HG03066 (cell line): ENCODE results near the gene RIMBP2.

Source experiments
- ATAC-seq: cut with Tn5 transposase; IDR thresholded peaks from one replicate; pipeline ENCODE4 v1.9.1; 2021; ENCODE audit warnings: low read depth; ENCODE audit not compliant: unreplicated experiment

RIMBP2 gene

DNA sequence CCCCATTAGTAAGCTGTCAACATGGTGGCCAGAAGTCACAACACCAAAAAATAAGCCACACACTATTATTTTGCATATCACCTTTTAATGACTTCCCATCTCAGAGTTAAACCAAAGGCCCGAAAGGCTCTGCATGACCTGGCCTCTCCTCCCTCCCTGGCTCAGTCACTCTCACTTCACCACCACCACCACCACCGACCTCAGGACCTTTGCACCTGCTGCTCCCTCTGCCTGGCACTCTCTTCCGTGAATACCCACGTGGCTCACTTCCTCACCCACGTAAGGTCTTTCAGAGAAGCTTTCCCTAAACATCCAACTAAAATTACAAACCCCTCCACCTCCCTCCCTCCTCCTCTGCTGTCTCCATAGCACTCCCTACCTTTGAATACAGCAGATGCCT is 134.3 kb downstream of the RIMBP2 start:
- ATAC-seq: no peak

DNA sequence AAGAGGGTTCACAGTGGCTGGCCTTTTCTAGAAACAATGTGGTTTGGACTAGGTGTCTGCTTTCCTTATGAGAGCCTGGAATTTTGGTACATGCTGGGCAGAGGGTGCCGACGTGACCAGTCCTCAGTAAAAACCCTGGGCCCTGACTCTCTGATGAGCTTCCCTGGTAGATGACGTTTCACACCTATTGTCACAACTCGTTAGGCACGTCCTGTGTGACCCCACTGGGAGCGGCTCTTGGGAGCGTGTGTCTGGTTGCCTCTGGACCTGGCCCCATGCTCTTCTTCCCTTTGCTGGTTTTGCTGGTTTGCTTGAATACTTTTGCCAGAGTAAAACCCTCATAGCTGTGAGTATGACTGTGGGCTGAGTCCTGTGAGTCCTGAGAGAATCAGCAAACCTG is 136.9 kb downstream of the RIMBP2 start:
- no peak for ATAC-seq

DNA sequence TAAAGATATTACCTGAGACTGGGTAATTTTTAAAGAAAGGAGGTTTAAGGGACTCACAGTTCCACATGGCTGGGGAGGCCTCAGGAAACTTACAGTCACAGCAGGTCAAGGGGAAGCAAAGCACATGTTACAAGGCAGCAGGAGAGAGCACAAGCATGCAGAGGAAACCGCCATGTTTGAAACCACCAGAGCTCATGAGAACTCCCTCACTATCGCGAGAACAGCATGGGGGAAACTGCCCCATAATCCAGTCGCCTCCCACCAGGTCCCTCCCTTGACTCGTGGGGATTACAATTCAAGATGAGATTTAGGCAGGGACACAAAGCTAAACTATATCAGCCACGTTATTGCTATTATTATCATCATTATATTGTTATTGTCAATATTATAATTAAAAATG is 138.7 kb downstream of the RIMBP2 start:
- no peak for ATAC-seq

DNA sequence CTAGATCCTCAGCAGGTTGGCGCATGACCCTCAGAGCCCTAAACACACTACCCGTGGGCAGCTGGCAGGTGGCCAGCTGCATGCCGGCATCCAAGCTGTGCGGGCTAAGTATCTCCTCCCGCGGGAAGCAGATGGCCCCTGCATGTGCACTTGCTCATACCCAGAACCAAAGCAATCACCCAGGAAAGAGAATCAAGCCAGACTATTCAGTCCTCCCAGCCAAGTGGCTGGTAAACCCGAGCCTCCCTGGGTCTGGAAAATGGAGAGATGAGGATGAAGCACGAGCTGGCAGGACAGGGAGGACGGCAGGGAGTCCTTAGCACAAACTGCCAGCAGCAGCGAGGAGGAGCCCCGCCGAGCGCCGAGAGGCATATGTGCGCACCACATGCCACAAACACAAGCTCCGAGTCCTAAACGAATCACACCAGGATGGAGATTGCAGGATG is 139.7 kb downstream of the RIMBP2 start:
- no peak for ATAC-seq

DNA sequence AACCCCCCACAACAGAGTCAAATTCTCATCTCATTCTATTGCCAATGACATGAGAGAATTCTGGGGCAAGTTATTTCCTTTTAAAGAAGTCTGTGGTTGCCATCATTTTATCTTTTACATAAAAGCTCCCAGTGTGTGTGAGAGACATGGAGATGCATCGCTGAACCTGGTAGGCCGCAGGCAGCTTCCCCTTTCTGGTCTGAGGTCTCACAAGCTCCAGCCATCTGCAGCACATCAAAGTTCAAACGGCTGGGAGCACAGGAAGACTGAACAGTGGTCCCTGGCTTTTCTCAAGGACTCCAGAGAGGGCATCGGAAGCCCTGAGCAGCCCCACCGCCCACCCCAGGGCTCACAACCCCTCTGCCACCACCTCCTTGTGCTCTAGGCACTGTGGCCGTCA is 141.7 kb downstream of the RIMBP2 start:
- ATAC-seq: no peak

DNA sequence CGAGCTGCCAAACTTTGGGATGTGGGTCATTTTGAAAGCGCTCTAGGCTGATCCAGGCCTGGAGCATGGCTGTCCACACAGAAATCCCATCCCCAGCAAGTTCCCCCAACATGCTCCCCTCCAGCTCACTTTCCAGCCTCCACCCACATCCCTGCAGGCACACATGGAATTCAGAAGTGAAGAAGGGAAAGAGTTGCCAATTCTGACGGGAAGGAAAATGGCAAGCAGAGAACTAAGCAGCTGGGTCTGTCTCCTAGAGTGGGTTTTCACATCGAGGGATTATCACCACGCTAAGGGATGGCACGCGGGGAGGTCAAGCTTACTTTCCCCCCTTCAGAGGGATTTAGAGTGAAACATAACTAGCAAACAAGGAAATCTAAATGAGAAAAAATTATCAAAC is 142.3 kb downstream of the RIMBP2 start:
- no peak for ATAC-seq

DNA sequence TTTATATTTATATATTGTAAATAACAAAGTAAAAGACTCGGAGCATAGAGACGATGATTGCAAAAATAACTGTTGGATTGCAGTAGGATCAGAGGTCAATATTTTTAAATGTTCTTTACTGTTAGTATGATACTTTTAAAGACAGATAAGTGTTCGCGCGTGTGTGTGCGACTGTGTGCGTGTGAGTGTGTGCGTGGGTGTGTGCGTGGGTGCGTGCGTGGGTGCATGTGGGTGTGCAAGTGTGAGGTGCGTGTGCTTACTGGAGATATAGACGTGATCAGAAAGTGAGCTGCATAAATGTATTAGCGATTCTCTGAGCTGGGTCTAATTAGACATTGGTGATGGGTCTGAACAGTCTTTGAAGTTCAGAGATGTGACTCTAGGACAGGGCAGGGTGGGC is 142.9 kb downstream of the RIMBP2 start:
- no peak for ATAC-seq

DNA sequence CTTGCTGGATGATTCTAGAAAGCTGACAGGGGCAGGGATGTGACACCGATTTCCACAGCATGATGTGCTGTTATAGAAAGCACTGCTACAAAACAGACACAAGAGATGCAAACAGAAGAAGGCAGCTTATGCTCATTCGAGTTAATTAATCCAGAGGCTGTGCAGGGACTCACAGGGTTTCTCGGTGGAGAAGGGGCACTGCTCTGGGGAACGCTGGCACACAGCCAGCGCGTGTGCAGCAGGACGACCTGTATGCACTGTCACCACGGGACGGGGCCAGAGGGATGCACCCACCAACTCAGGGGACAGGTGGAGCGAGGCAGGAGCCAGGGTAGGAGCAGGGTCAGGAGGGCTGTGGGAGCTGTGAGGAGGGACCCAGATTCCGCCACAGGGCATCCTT is 143.5 kb downstream of the RIMBP2 start:
- no peak for ATAC-seq

DNA sequence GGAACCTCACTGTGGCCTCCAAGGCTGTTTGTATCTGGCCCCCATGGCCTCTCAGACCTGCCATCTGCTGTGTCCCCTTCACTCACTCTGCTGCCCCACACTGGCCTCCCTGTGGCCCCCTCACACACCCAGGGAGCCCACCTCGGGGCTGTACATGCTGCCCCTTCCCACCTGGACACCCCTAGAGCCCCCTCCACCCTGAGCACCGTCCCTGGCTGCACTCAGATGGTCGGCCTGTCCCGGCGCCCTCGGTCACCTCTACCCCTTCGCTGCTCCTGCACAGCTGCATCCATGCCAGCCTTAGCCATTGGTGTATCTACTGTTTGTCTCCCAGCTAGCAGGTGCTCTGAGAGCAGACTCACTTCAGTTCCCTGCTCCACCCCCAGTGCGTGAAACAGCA is 144.4 kb downstream of the RIMBP2 start:
- no peak for ATAC-seq

DNA sequence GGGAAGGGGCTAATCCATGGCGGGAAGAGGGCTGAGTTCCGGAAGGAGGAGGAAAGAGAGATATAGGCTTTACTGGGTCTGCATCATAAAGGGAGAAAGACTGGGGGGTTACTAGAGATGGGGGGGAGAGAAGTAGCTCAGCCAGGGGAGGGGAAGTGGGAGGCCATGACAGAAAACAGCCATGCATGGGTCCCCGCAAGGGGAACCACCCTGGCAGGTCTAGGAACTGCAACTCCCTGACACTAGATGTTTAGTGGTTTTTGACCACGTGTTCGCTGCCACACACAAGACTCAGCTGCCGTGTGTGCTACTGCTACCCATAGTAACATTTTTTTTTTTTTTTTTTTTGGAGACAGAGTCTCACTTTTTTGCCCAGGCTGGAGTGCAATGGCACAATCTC is 145.0 kb downstream of the RIMBP2 start:
- no peak for ATAC-seq

DNA sequence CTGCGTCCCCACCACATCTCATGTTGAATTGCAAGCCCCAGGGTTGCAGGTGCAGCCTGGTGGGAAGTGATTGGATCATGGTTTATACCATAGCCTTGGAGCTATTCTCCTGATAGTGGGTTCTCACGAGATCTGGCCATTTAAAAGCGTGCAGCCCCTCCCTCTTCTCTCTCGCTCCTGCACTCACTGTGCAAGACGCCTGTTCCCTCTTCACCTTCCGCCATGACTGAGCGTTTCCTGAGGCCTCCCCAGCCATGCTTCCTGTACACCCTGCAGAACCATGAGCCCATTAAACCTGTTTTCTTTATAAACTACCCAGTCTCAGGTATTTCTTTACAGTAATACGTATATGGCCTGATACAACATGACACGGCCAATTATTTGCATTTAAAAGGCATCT is 146.6 kb downstream of the RIMBP2 start:
- no peak for ATAC-seq

DNA sequence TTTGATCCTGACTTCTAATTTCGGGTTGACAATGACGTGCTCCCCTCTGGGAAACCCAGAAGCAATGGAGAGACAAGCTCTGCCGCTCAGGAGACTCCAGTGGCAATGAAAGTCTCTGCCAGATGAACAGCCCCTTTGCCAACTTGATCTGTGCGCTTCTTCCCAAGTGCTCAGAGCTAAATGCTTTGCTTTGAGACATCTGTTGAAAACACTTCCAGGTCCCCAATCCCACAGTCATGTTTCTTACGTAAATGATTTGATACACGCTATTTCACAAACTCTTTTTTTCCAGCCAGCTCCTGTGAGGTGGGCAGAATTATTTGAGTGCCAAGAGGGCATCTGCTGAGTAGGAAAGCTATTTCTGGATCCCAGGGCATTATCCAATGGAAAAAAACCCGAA is 147.6 kb downstream of the RIMBP2 start:
- no peak for ATAC-seq

DNA sequence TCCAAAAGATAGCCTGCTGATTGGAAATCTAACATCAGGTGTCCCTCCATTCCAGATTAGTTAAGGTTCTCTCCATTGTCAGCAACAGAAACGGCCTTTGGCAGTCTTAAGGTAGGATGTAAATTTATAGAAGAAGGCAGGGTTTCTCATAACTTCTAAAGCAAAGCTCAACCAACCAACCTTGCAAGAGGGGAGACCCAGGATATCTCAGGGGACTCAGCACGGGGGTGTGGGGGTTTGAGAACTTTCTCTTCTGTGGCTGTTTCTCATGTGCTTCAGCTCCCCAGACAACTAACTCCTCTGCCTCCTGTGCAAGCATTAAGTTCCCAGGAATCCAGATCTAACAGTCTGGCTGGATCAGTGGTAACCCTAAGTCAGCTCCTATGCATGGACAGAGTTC is 148.1 kb downstream of the RIMBP2 start:
- no peak for ATAC-seq

DNA sequence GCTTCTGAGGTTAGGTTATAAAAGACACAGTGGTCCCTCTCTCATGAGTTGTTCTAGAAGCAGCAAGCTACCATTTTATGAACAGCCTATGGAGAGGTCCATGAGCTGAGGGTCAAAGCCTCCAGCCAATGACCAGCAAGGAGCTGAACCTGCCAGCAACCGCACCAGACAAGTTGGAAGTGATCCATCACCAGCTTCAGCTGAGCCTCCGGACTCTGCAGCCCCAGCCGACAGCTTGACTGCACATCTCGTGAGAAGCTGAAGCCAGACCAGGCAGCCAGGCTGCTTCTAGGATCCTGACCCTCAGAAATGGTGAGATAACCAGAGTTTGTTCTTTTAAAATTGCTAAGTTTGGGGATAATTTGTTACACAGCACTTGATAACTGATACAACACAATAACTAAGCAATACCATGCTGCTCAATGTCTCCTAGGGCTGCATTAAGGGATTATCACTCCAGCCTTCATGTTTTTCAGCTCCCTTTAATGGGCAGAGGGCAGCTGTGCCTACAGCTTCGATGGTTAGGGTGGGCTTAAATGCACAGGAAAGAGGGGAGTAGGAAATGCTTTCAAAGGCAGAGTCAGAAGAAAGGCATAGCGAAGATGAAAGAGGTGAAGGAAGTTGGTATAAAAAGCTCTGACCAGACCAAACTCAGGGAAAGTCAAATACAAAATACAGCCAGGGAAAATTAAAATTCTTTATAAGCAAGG is 149.5 kb downstream of the RIMBP2 start:
- ATAC-seq: no peak

DNA sequence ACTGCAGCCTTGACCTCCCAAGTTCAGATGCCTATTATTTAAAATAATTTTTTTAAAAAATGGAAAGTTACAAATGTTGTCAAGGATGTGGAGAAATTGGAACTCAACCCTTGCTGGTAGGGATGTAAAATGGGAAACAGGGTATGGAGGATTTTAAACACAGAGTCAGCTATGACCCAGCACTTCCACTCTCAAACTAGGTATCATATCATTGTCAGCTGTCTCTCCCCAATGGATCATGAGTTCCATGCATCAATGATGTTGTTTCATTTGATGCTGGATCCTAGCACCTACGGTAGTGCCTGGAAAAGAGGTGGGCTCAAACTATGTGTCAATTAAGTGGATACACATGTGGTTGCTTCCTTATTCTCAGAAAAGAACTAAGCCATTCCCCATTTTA is 150.9 kb downstream of the RIMBP2 start:
- no peak for ATAC-seq

DNA sequence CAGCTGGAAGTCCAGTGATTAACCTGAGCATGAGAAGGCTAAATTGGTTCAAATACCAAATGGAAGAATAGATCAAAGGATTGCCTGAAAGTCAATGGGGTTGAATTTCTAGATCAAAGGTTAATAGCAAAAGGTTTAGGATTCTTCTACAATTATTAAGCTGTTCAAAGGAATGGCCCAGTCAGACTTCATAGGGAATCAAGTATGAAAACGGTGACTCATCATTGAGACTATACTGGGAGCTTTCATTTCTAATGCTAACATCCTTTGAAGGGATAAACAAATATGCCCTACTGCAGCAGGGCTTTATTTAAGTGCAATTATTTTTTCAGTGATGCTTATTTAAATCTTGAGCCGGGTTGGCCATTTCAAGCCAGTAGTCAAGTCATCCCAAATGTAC is 152.8 kb downstream of the RIMBP2 start:
- ATAC-seq: no peak

DNA sequence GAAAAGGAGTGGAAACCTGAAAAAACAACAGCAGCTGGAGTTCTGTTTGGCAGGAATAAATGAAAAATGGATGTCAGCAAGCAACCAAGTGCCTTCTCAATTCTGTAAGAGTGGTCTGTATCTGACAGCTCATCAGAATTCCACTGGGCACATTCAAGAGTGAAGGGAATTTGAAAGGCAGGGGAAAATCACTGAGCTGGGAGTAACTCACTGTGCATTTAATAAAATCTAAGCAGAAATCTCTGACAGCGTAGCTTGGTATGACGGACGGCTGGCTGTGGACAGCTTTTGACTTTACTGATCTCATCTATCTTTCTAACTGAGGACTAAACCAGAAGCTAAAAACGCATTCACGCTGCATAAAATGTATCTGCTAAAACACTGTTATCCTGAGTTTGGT is 153.4 kb downstream of the RIMBP2 start:
- no peak for ATAC-seq

DNA sequence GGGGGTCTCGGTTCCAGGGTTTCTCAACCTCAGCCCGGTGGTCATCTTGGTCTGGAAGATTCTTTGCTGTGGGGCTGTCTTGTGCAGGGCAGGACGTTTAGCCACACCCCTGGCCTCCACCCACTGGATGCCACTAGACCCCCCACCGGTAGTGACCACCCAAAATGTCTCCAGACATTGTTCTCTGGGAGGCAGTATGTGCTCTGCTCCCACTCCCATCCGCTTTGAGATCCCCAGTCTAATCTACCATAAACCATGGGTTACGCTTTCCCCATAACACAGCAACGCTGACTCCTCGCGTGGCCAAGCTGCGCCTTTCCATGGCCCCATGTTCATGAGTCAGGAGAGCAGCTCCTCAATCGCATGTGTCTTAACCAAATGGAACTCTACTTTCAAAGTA is 155.8 kb downstream of the RIMBP2 start:
- ATAC-seq: no peak

DNA sequence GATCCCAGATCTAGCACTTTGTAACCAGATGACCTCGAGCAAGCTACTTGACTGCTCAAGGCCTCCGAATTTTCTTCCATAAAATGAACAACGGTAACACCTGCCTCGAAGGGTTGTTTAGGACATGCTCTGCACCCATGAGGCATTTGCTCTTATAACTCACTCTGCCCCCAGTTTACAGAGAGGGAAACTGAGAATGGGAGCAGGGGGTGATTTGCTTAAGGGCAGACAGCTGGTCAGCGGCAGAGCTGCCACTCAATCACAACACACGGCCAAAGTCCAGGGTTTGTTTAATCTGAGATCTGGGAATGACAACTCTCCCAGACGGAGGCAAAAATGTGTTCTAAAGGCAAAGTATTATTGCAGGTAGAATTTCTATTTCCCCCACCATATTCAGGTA is 156.3 kb downstream of the RIMBP2 start:
- ATAC-seq: no peak

DNA sequence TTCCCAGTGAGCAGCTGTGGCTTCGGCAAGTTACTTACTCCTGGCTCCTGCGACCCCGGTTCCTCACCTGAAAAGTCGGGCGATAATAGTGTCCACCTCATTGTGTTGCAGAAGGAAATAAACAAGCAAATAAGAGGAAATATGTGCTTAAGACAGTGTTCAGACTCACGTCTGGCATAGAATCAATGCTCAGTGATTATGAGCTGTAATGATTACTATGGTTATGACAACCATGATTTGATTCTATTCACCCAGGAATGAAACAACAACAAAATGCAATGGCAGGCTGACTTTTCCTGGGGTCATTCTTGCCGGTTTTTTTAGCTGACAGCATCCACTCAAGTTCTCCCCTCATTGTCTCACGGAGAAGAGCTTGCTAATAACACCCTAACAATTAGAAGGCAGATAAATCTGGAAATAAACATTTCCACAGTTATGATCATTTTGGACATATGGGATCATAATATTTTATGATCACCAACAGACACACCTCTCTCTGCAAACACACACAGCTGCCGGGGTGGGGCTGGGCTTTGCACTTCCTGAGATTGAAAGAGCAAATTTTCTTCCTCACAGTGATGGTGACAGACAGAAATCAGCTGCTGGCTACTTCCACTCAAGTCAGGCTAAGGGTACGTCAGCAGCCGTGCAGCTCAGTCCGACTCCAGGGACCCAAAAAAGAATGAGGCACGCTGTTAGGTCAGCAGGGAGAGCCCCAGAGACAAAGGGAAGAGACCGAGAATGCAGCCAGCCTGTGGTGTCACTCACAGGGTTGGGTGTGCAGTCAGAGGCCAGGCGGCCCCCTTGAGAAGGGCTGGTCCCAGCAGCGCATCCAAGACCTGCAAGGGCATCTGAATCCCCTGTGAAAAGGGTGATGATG is 158.0 kb downstream of the RIMBP2 start:
- no peak for ATAC-seq

DNA sequence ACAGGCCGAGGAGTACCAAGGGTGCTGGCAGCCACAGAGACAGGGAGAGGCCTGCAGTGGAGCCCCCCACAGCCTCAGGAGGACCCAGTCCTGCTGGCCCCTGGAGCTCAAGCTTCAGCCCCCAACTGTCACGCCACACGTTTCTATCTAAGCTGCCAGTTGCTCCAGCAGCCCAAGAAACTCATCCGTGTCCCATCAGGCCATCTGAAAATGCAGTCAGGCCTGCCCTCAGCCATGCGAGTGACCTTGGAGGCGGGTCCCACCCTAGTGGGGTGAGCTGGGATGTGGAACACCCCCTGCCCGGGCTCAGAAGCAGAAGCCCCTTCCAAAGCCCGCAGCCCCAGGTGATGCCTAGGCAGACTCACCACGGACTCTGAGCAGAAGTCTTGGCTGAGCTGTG is 158.9 kb downstream of the RIMBP2 start:
- no peak for ATAC-seq

DNA sequence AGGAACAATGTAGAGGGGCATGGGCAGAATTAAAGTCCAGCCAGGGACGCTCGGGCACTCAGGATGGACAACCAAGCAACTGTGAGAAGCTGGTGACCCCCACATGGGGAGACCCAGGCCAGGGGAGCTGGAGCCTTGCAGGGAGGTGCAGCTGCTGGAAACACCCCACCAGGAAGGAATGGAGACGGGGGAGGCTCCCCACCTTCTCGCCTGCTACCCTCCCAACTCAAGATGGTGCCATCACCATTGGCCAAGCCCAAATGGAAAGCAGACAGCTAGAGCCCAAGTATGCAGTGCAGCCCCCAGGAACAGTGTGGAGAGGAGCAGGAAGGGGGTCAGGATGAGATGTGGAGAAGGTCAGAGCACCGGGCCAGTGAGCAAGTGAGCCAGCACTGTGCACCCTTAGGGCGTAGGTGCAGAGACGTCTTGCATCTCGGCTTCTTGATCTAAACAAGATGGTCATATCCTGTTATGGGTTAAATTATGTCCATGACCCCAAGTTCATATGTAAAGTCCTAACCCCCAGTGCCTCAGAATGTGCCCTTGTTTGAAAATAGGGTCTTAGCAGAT is 159.5 kb downstream of the RIMBP2 start:
- ATAC-seq: no peak
